HCT116 (cell line): ENCODE measurements around the gene ZSWIM4.

ENCODE experiments used
- EGR1 ChIP-seq: IDR thresholded peaks from 2 replicates; pipeline ENCODE4 v1.6.1; 2012; ENCODE audit warnings: low read depth
- POLR2A ChIP-seq: IDR thresholded peaks from 2 replicates; pipeline ENCODE4 v1.7.0; 2011; ENCODE audit warnings: borderline replicate concordance; ENCODE audit not compliant: insufficient read depth, insufficient read length; ENCODE audit errors: extremely low read depth
- POLR2AphosphoS5 ChIP-seq: IDR thresholded peaks from 2 replicates; pipeline ENCODE4 v1.6.1; 2011; ENCODE audit warnings: mild to moderate bottlenecking, low read depth, low read length, moderate library complexity
- TF ChIP-seq, protein P1 (sequence below), 3 experiments: fragments of 200-600 bp in 1 of 3; sonication (generic) in 1 of 3; IDR thresholded peaks in 2 of 3; conservative IDR thresholded peaks in 1 of 3; 2 replicates each; pipeline ENCODE4 v1.5.1; 2012 to 2017; ENCODE audit warnings: low read depth in 2 of 3, low read length in 2 of 3, antibody characterized with exemption in 1 of 3, borderline replicate concordance in 1 of 3, control low read depth in 1 of 3, mild to moderate bottlenecking in 1 of 3, mixed read lengths in 1 of 3, mixed run types in 1 of 3, moderate library complexity in 1 of 3; ENCODE audit not compliant: insufficient read depth in 1 of 3

DNA sequence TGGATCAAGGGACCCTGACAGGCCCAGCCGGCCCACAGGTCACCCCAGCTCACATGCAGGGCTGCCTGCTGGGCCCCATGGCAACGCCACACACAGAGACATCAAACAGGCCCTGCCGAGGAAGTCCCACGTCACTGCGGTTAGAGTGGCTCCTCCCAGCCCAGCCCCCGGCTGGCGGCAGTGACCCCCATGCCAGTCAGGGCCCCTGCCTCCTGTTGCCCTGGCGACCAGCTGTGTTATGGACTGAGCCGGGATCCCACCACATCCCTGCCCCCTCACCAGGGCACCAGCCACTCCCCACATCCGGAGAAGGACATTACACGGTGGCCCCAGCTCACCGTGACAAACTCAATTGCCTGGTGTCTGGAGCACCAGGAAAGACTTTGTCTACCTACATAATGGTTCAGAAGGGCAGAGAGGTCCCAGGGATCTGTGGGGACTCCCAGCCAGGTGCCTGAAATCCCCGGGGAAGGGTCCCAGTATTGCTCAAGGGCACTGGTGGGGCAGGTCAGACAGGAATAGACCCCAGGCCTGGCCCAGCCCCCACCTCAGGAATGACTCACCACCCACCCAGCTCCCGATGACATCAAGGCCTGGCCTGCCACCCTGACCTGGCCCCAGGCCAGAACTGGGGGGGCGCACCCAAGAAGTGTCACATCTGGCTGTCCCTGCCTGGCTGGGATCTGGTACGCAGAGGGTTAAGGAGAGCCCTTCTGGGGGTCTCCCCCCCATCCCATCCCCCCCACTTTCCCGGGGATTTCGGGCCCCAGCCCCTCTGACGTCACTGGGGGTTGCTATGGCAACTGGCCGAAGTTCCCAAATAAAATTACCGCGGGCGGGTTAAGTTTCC lies 51.5 kb downstream of the ZSWIM4 start:
- TF ChIP-seq, protein P1, sequence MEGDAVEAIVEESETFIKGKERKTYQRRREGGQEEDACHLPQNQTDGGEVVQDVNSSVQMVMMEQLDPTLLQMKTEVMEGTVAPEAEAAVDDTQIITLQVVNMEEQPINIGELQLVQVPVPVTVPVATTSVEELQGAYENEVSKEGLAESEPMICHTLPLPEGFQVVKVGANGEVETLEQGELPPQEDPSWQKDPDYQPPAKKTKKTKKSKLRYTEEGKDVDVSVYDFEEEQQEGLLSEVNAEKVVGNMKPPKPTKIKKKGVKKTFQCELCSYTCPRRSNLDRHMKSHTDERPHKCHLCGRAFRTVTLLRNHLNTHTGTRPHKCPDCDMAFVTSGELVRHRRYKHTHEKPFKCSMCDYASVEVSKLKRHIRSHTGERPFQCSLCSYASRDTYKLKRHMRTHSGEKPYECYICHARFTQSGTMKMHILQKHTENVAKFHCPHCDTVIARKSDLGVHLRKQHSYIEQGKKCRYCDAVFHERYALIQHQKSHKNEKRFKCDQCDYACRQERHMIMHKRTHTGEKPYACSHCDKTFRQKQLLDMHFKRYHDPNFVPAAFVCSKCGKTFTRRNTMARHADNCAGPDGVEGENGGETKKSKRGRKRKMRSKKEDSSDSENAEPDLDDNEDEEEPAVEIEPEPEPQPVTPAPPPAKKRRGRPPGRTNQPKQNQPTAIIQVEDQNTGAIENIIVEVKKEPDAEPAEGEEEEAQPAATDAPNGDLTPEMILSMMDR (IDR thresholded peaks at IDR 0.05 in 2 of 3, conservative IDR thresholded peaks at IDR 0.05 in 1 of 3; ENCODE audit: borderline replicate concordance in 1 of 3, insufficient read depth in 1 of 3, low read depth in 2 of 3, low read length in 2 of 3): no peak
- no peak for TF ChIP-seq POLR2A
- TF ChIP-seq POLR2AphosphoS5: 0 out of 2 replicates have a peak, but pooled peaks have one; percentile 62
- no peak for TF ChIP-seq EGR1
